Neural progenitor cell (in vitro differentiated cells): ENCODE measurements around the gene FLRT2. TPM values are rescaled to one million over a fixed set of nuclear protein-coding genes. Genes with fewer than 3 reads are reported as not detected.

Experiments used
- DNase-seq: peaks from one replicate; pipeline ENCODE4 v3.0.0-alpha.2; 2016; ENCODE audit warnings: low spot score
- H2AFZ ChIP-seq: fragments of 200-600 bp; sonication (generic); replicated peaks from 2 replicates; pipeline ENCODE4 v1.6.1; 2016; ENCODE audit warnings: antibody characterized with exemption
- H3F3A ChIP-seq: fragments of 200-600 bp; sonication (generic); 2 replicates; pipeline ENCODE4 v1.6.1; 2016; ENCODE audit warnings: antibody characterized with exemption, low read depth
- H3K27ac ChIP-seq: fragments of 200-600 bp; sonication (generic); 2 replicates; pipeline ENCODE4 v1.5.1; 2016; ENCODE audit warnings: mild to moderate bottlenecking
- H3K27me3 ChIP-seq: fragments of 200-600 bp; sonication (generic); 2 replicates; pipeline ENCODE4 v1.6.1; 2016; ENCODE audit warnings: mild to moderate bottlenecking, moderate library complexity
- H3K36me3 ChIP-seq: fragments of 200-600 bp; sonication (generic); 2 replicates; pipeline ENCODE4 v1.5.1; 2016
- H3K4me1 ChIP-seq: fragments of 200-600 bp; sonication (generic); 2 replicates; pipeline ENCODE4 v1.6.1; 2016; ENCODE audit warnings: mixed run types
- H3K4me2 ChIP-seq: fragments of 200-600 bp; sonication (generic); 2 replicates; pipeline ENCODE4 v1.6.1; 2016
- H3K4me3 ChIP-seq: fragments of 200-600 bp; sonication (generic); 2 replicates; pipeline ENCODE4 v1.5.1; 2016
- H3K79me2 ChIP-seq: fragments of 200-600 bp; sonication (generic); 2 replicates; pipeline ENCODE4 v1.6.1; 2016; ENCODE audit warnings: low read depth
- H3K9ac ChIP-seq: fragments of 200-600 bp; sonication (generic); 2 replicates; pipeline ENCODE4 v1.6.1; 2016
- H3K9me3 ChIP-seq: fragments of 200-600 bp; sonication (generic); 2 replicates; pipeline ENCODE4 v1.5.1; 2016; ENCODE audit warnings: low read depth
- H4K20me1 ChIP-seq: fragments of 200-600 bp; sonication (generic); 2 replicates; pipeline ENCODE4 v1.6.1; 2016; ENCODE audit warnings: low read depth
- H3K27ac Mint-ChIP-seq: 3 replicates; pipeline ENCODE4 v1.8.0; 2021; ENCODE audit warnings: mixed read lengths
- H3K27me3 Mint-ChIP-seq: 2 replicates; pipeline ENCODE4 v1.8.0; 2022; ENCODE audit warnings: low read depth, mild to moderate bottlenecking, inconsistent platforms, moderate library complexity, mixed read lengths; ENCODE audit not compliant: insufficient read depth
- H3K36me3 Mint-ChIP-seq: 3 replicates; pipeline ENCODE4 v1.8.0; 2021; ENCODE audit warnings: mixed read lengths
- H3K4me1 Mint-ChIP-seq: 3 replicates; pipeline ENCODE4 v1.8.0; 2021; ENCODE audit warnings: mixed read lengths
- H3K4me3 Mint-ChIP-seq: 3 replicates; pipeline ENCODE4 v1.8.0; 2021; ENCODE audit warnings: mild to moderate bottlenecking, moderate library complexity, mixed read lengths
- H3K9me3 Mint-ChIP-seq: 3 replicates; pipeline ENCODE4 v1.8.0; 2020; ENCODE audit warnings: mixed read lengths
- CTCF ChIP-seq: fragments of 200-600 bp; sonication (generic); IDR thresholded peaks from 2 replicates; pipeline ENCODE4 v1.5.1; 2017; ENCODE audit warnings: antibody characterized with exemption, mild to moderate bottlenecking
- EZH2 ChIP-seq: fragments of 200-600 bp; sonication (generic); IDR thresholded peaks from 2 replicates; pipeline ENCODE4 v1.6.1; 2017; ENCODE audit warnings: antibody characterized with exemption, mild to moderate bottlenecking, moderate library complexity
- EZH2phosphoT487 ChIP-seq: fragments of 200-600 bp; sonication (generic); IDR thresholded peaks from 2 replicates; pipeline ENCODE4 v1.6.1; 2017; ENCODE audit warnings: antibody characterized with exemption
- total RNA-seq: library from RNA; depleted of rRNA; stranded (reverse); fragments of >200 nt; gene quantifications from 2 replicates; pipeline ENCODE4 v1.2.3, GENCODE V29; 2015; ENCODE audit warnings: low replicate concordance

Gene FLRT2
- total RNA-seq, 1 donor from 2014 or later = 8.5 TPM

GRCh38 chr14:85516239-85517113 lies 13.5 kb upstream of the FLRT2 start:
- TF ChIP-seq CTCF = no peak
- TF ChIP-seq EZH2 = no peak
- TF ChIP-seq EZH2phosphoT487 = no peak
- Histone ChIP-seq H2AFZ (no peak overlapping the region), H3K27ac (no peak overlapping the region), H3K79me2 (no peaks in the 10 kb centered on the region), H3K27me3 (no peaks in the 10 kb centered on the region), H3K9me3 (no peaks in the 10 kb centered on the region), H3F3A (no peaks in the 10 kb centered on the region), H3K36me3 (no peaks in the 10 kb centered on the region), H4K20me1 (no peaks in the 10 kb centered on the region), H3K4me2 (no peak overlapping the region), H3K4me3 (no peak overlapping the region), H3K9ac (no peak overlapping the region), H3K4me1 (no peaks in the 10 kb centered on the region)
- Mint-ChIP-seq H3K27me3 (no peaks in the 10 kb centered on the region), H3K9me3 (no peaks in the 10 kb centered on the region), H3K4me1 (peaks cover 9% of the 10 kb centered on the region), H3K27ac (no peak overlapping the region), H3K4me3 (no peak overlapping the region), H3K36me3 (no peaks in the 10 kb centered on the region)
- DNase-seq = no peak

- no peaks in the 10 kb centered on the region for H3K27me3 ChIP-seq
- H3K27ac ChIP-seq = no peak overlapping the region
- no peak overlapping the region for H3K4me3 ChIP-seq
- H4K20me1 ChIP-seq = no peaks in the 10 kb centered on the region
- H2AFZ ChIP-seq = no peak overlapping the region
- no peaks in the 10 kb centered on the region for H3K4me1 ChIP-seq
- peaks cover 9% of the 10 kb centered on the region for H3K4me1 Mint-ChIP-seq
- H3K9me3 Mint-ChIP-seq = no peaks in the 10 kb centered on the region
- no peaks in the 10 kb centered on the region for H3F3A ChIP-seq
- no peaks in the 10 kb centered on the region for H3K9me3 ChIP-seq
- H3K79me2 ChIP-seq = no peaks in the 10 kb centered on the region
- no peak overlapping the region for H3K4me3 Mint-ChIP-seq
- H3K27me3 Mint-ChIP-seq = no peaks in the 10 kb centered on the region
- DNase-seq = no peak
- H3K36me3 Mint-ChIP-seq = no peaks in the 10 kb centered on the region
- no peaks in the 10 kb centered on the region for H3K36me3 ChIP-seq
- no peak overlapping the region for H3K9ac ChIP-seq
- no peak overlapping the region for H3K4me2 ChIP-seq
- no peak overlapping the region for H3K27ac Mint-ChIP-seq
- TF ChIP-seq EZH2 (no peak), EZH2phosphoT487 (no peak), CTCF (no peak)
Observed at GRCh38 chr14:85517114-85517688, 12.7 kb upstream of the FLRT2 start.

GRCh38 chr14:85519661-85520305 lies 10.2 kb upstream of the FLRT2 start:
- Mint-ChIP-seq H3K9me3 (no peaks in the 10 kb centered on the region), H3K27me3 (no peaks in the 10 kb centered on the region), H3K4me1 (peaks cover 9% of the 10 kb centered on the region), H3K36me3 (no peaks in the 10 kb centered on the region), H3K27ac (no peak overlapping the region), H3K4me3 (no peak overlapping the region)
- no peak overlapping the region for H3K4me3 ChIP-seq
- no peak for TF ChIP-seq CTCF
- no peak for TF ChIP-seq EZH2
- TF ChIP-seq EZH2phosphoT487 = no peak
- H2AFZ ChIP-seq = no peak overlapping the region
- no peak overlapping the region for H3K9ac ChIP-seq
- no peak overlapping the region for H3K27ac ChIP-seq
- no peaks in the 10 kb centered on the region for H3K27me3 ChIP-seq
- H3K36me3 ChIP-seq = no peaks in the 10 kb centered on the region
- no peaks in the 10 kb centered on the region for H4K20me1 ChIP-seq
- H3F3A ChIP-seq = no peaks in the 10 kb centered on the region
- no peak overlapping the region for H3K4me2 ChIP-seq
- no peaks in the 10 kb centered on the region for H3K4me1 ChIP-seq
- no peaks in the 10 kb centered on the region for H3K79me2 ChIP-seq
- no peak for DNase-seq
- no peaks in the 10 kb centered on the region for H3K9me3 ChIP-seq
